ENCODE measurements around the gene GGA1.
"Not testable (repeated sequence)": the region's sequence is repeated elsewhere in the genome, so short reads cannot be mapped to it uniquely, and the experiment has no call there.

GGA1 gene

GRCh38 chr22:37571992-37572373 lies 36.7 kb upstream of the GGA1 start:
- Histone ChIP-seq H3K4me3 (ENCODE audit: low read length in 2 of 2) (no peak overlapping the region), H3K4me1 (ENCODE audit: control insufficient read depth, insufficient read depth, low read length) (peaks cover 15% of the 10 kb centered on the region), H3K27ac (ENCODE audit: low read length) (no peak overlapping the region), H3K36me3 (ENCODE audit: control insufficient read depth in 2 of 2, insufficient read depth in 2 of 2, low read length in 2 of 2) (peaks cover 0 to 4% of the 10 kb centered on the region in 2 donors), H3K27me3 (ENCODE audit: control insufficient read depth in 1 of 2, insufficient read depth in 2 of 2, low read length in 2 of 2) (peaks cover 0 to 2% of the 10 kb centered on the region in 2 donors), H3K9me3 (ENCODE audit: control insufficient read depth in 2 of 2, low read length in 2 of 2) (no peaks in the 10 kb centered on the region), H3K9ac (ENCODE audit: low read length in 2 of 2) (no peak overlapping the region)

GRCh38 chr22:37575490-37576003 lies 33.1 kb upstream of the GGA1 start:
- H3K27ac ChIP-seq (ENCODE audit: low read length): no peak overlapping the region
- H3K36me3 ChIP-seq (ENCODE audit: control insufficient read depth in 2 of 2, insufficient read depth in 2 of 2, low read length in 2 of 2): peaks cover 0 to 2% of the 10 kb centered on the region in 2 donors
- no peak overlapping the region for H3K9ac ChIP-seq (ENCODE audit: low read length in 2 of 2)

GRCh38 chr22:37578002-37578401 lies 30.6 kb upstream of the GGA1 start:
- H3K4me1 ChIP-seq (ENCODE audit: control insufficient read depth, insufficient read depth, low read length): peaks cover 7% of the 10 kb centered on the region
- no peak overlapping the region for H3K27ac ChIP-seq (ENCODE audit: low read length)
- no peak overlapping the region for H3K9ac ChIP-seq (ENCODE audit: low read length in 2 of 2)
- no peak overlapping the region for H3K4me3 ChIP-seq (ENCODE audit: low read length in 2 of 2)
- H3K9me3 ChIP-seq (ENCODE audit: control insufficient read depth in 2 of 2, low read length in 2 of 2): no peaks in the 10 kb centered on the region
- H3K36me3 ChIP-seq (ENCODE audit: control insufficient read depth in 2 of 2, insufficient read depth in 2 of 2, low read length in 2 of 2): peaks cover 0 to 2% of the 10 kb centered on the region in 2 donors
- no peaks in the 10 kb centered on the region for H3K27me3 ChIP-seq (ENCODE audit: control insufficient read depth in 1 of 2, insufficient read depth in 2 of 2, low read length in 2 of 2)

More at GRCh38 chr22:37575490-37576003, 33.1 kb upstream of the GGA1 start:
- H3K4me3 ChIP-seq (ENCODE audit: low read length in 2 of 2): no peak overlapping the region
- H3K4me1 ChIP-seq (ENCODE audit: control insufficient read depth, insufficient read depth, low read length): peaks cover 1% of the 10 kb centered on the region
- H3K27me3 ChIP-seq (ENCODE audit: control insufficient read depth in 1 of 2, insufficient read depth in 2 of 2, low read length in 2 of 2): peaks cover 0 to 2% of the 10 kb centered on the region in 2 donors
- H3K9me3 ChIP-seq (ENCODE audit: control insufficient read depth in 2 of 2, low read length in 2 of 2): no peaks in the 10 kb centered on the region

- Histone ChIP-seq H3K27ac (ENCODE audit: low read length) (no peak overlapping the region), H3K9ac (ENCODE audit: low read length in 2 of 2) (no peak overlapping the region), H3K9me3 (ENCODE audit: control insufficient read depth in 2 of 2, low read length in 2 of 2) (no peaks in the 10 kb centered on the region), H3K27me3 (ENCODE audit: control insufficient read depth in 1 of 2, insufficient read depth in 2 of 2, low read length in 2 of 2) (no peaks in the 10 kb centered on the region), H3K4me1 (ENCODE audit: control insufficient read depth, insufficient read depth, low read length) (peaks cover 7% of the 10 kb centered on the region), H3K36me3 (ENCODE audit: control insufficient read depth in 2 of 2, insufficient read depth in 2 of 2, low read length in 2 of 2) (peaks cover 0 to 2% of the 10 kb centered on the region in 2 donors), H3K4me3 (ENCODE audit: low read length in 2 of 2) (no peak overlapping the region)
Measured at GRCh38 chr22:37581504-37581903, 27.1 kb upstream of the GGA1 start.

GRCh38 chr22:37582526-37582925 lies 26.1 kb upstream of the GGA1 start:
- Histone ChIP-seq H3K9ac (ENCODE audit: low read length in 2 of 2) (no peak overlapping the region), H3K4me3 (ENCODE audit: low read length in 2 of 2) (no peak overlapping the region), H3K4me1 (ENCODE audit: control insufficient read depth, insufficient read depth, low read length) (peaks cover 7% of the 10 kb centered on the region), H3K27ac (ENCODE audit: low read length) (no peak overlapping the region), H3K27me3 (ENCODE audit: control insufficient read depth in 1 of 2, insufficient read depth in 2 of 2, low read length in 2 of 2) (no peaks in the 10 kb centered on the region), H3K9me3 (ENCODE audit: control insufficient read depth in 2 of 2, low read length in 2 of 2) (no peaks in the 10 kb centered on the region), H3K36me3 (ENCODE audit: control insufficient read depth in 2 of 2, insufficient read depth in 2 of 2, low read length in 2 of 2) (peaks cover 0 to 2% of the 10 kb centered on the region in 2 donors)

GRCh38 chr22:37588546-37589215 lies 20.0 kb upstream of the GGA1 start:
- Histone ChIP-seq H3K9ac (ENCODE audit: low read length in 2 of 2) (no peak overlapping the region), H3K27ac (ENCODE audit: low read length) (no peak overlapping the region), H3K4me1 (ENCODE audit: control insufficient read depth, insufficient read depth, low read length) (no peaks in the 10 kb centered on the region), H3K36me3 (ENCODE audit: control insufficient read depth in 2 of 2, insufficient read depth in 2 of 2, low read length in 2 of 2) (no peaks in the 10 kb centered on the region), H3K9me3 (ENCODE audit: control insufficient read depth in 2 of 2, low read length in 2 of 2) (no peaks in the 10 kb centered on the region), H3K4me3 (ENCODE audit: low read length in 2 of 2) (no peak overlapping the region), H3K27me3 (ENCODE audit: control insufficient read depth in 1 of 2, insufficient read depth in 2 of 2, low read length in 2 of 2) (no peaks in the 10 kb centered on the region)

GRCh38 chr22:37589636-37590035 lies 19.0 kb upstream of the GGA1 start:
- H3K27me3 ChIP-seq (ENCODE audit: control insufficient read depth in 1 of 2, insufficient read depth in 2 of 2, low read length in 2 of 2): no peaks in the 10 kb centered on the region
- H3K36me3 ChIP-seq (ENCODE audit: control insufficient read depth in 2 of 2, insufficient read depth in 2 of 2, low read length in 2 of 2): no peaks in the 10 kb centered on the region
- H3K27ac ChIP-seq (ENCODE audit: low read length): no peak overlapping the region
- no peak overlapping the region for H3K9ac ChIP-seq (ENCODE audit: low read length in 2 of 2)
- H3K4me1 ChIP-seq (ENCODE audit: control insufficient read depth, insufficient read depth, low read length): no peaks in the 10 kb centered on the region
- H3K4me3 ChIP-seq (ENCODE audit: low read length in 2 of 2): no peak overlapping the region
- H3K9me3 ChIP-seq (ENCODE audit: control insufficient read depth in 2 of 2, low read length in 2 of 2): no peaks in the 10 kb centered on the region

GRCh38 chr22:37591081-37591480 lies 17.6 kb upstream of the GGA1 start:
- not testable (repeated sequence) for H3K27me3 ChIP-seq (ENCODE audit: control insufficient read depth in 1 of 2, insufficient read depth in 2 of 2, low read length in 2 of 2); H3K4me3 ChIP-seq (ENCODE audit: low read length in 2 of 2); H3K9ac ChIP-seq (ENCODE audit: low read length in 2 of 2); H3K4me1 ChIP-seq (ENCODE audit: control insufficient read depth, insufficient read depth, low read length); H3K9me3 ChIP-seq (ENCODE audit: control insufficient read depth in 2 of 2, low read length in 2 of 2); H3K36me3 ChIP-seq (ENCODE audit: control insufficient read depth in 2 of 2, insufficient read depth in 2 of 2, low read length in 2 of 2); H3K27ac ChIP-seq (ENCODE audit: low read length)

GRCh38 chr22:37591823-37592404 lies 16.7 kb upstream of the GGA1 start:
- H3K4me3 ChIP-seq (ENCODE audit: low read length in 2 of 2): no peak overlapping the region
- H3K9me3 ChIP-seq (ENCODE audit: control insufficient read depth in 2 of 2, low read length in 2 of 2): no peaks in the 10 kb centered on the region
- no peak overlapping the region for H3K27ac ChIP-seq (ENCODE audit: low read length)
- H3K36me3 ChIP-seq (ENCODE audit: control insufficient read depth in 2 of 2, insufficient read depth in 2 of 2, low read length in 2 of 2): no peaks in the 10 kb centered on the region
- H3K4me1 ChIP-seq (ENCODE audit: control insufficient read depth, insufficient read depth, low read length): no peaks in the 10 kb centered on the region
- H3K9ac ChIP-seq (ENCODE audit: low read length in 2 of 2): no peak overlapping the region
- no peaks in the 10 kb centered on the region for H3K27me3 ChIP-seq (ENCODE audit: control insufficient read depth in 1 of 2, insufficient read depth in 2 of 2, low read length in 2 of 2)

GRCh38 chr22:37594237-37594636 lies 14.4 kb upstream of the GGA1 start:
- no peaks in the 10 kb centered on the region for H3K9me3 ChIP-seq (ENCODE audit: control insufficient read depth in 2 of 2, low read length in 2 of 2)
- no peak overlapping the region for H3K4me3 ChIP-seq (ENCODE audit: low read length in 2 of 2)
- H3K4me1 ChIP-seq (ENCODE audit: control insufficient read depth, insufficient read depth, low read length): no peaks in the 10 kb centered on the region
- H3K9ac ChIP-seq (ENCODE audit: low read length in 2 of 2): no peak overlapping the region
- H3K27ac ChIP-seq (ENCODE audit: low read length): no peak overlapping the region
- no peaks in the 10 kb centered on the region for H3K27me3 ChIP-seq (ENCODE audit: control insufficient read depth in 1 of 2, insufficient read depth in 2 of 2, low read length in 2 of 2)
- H3K36me3 ChIP-seq (ENCODE audit: control insufficient read depth in 2 of 2, insufficient read depth in 2 of 2, low read length in 2 of 2): no peaks in the 10 kb centered on the region

GRCh38 chr22:37599153-37599552 lies 9.5 kb upstream of the GGA1 start:
- Histone ChIP-seq H3K4me1 (ENCODE audit: control insufficient read depth, insufficient read depth, low read length) (no peaks in the 10 kb centered on the region), H3K4me3 (ENCODE audit: low read length in 2 of 2) (no peak overlapping the region), H3K27me3 (ENCODE audit: control insufficient read depth in 1 of 2, insufficient read depth in 2 of 2, low read length in 2 of 2) (peaks cover 0 to 9% of the 10 kb centered on the region in 2 donors), H3K9ac (ENCODE audit: low read length in 2 of 2) (no peak overlapping the region), H3K36me3 (ENCODE audit: control insufficient read depth in 2 of 2, insufficient read depth in 2 of 2, low read length in 2 of 2) (no peaks in the 10 kb centered on the region), H3K27ac (ENCODE audit: low read length) (no peak overlapping the region), H3K9me3 (ENCODE audit: control insufficient read depth in 2 of 2, low read length in 2 of 2) (no peaks in the 10 kb centered on the region)

Measured in stomach smooth muscle (tissue), 2 donors.